ENCODE measurements around the gene AFTPH. TPM values are rescaled to one million over a fixed set of nuclear protein-coding genes. Genes with fewer than 3 reads are reported as not detected.

The AFTPH gene
- total and polyA plus RNA-seq, 7 donors, result 12.0 to 26.8 (median 13.1) TPM

DNA sequence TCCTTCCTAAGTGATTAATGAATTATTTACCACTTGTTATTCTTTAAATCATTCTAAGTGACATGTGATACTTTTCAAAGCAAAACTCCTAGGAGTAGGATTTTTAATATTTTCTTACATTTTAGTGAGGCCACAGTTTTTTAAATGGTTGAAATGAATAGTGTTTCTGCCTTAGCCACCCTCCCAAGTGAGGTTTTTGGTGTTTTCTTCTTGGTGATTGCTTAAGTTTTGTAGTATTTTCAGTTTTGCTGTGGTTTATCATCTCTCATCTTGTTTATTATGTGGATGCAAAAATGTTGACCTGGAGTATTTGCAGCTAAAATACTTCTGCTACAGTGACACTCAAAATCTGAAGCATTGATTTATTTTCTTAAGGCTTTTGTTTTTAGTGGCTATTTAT lies 9.8 kb downstream of the AFTPH start:
- ATAC-seq (no peak), DNase-seq (no peak)
- H3K4me3 ChIP-seq, result no peak overlapping the region
- TF ChIP-seq, protein P1, sequence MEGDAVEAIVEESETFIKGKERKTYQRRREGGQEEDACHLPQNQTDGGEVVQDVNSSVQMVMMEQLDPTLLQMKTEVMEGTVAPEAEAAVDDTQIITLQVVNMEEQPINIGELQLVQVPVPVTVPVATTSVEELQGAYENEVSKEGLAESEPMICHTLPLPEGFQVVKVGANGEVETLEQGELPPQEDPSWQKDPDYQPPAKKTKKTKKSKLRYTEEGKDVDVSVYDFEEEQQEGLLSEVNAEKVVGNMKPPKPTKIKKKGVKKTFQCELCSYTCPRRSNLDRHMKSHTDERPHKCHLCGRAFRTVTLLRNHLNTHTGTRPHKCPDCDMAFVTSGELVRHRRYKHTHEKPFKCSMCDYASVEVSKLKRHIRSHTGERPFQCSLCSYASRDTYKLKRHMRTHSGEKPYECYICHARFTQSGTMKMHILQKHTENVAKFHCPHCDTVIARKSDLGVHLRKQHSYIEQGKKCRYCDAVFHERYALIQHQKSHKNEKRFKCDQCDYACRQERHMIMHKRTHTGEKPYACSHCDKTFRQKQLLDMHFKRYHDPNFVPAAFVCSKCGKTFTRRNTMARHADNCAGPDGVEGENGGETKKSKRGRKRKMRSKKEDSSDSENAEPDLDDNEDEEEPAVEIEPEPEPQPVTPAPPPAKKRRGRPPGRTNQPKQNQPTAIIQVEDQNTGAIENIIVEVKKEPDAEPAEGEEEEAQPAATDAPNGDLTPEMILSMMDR (IDR thresholded peaks at IDR 0.05), result no peak
- no peaks in the 10 kb centered on the region for H3K27me3 ChIP-seq (ENCODE audit: insufficient read depth in 3 of 3, low read length in 2 of 3)
- no peaks in the 10 kb centered on the region for H3K9me3 ChIP-seq
- intact Hi-C loops (cut with DNase I), result no loop called here
- H3K4me1 ChIP-seq, result peaks cover 16% of the 10 kb centered on the region
- H3K27ac ChIP-seq, result no peak overlapping the region
- no peaks in the 10 kb centered on the region for H3K36me3 ChIP-seq (ENCODE audit: insufficient read depth in 1 of 2, low read depth in 1 of 2)

DNA sequence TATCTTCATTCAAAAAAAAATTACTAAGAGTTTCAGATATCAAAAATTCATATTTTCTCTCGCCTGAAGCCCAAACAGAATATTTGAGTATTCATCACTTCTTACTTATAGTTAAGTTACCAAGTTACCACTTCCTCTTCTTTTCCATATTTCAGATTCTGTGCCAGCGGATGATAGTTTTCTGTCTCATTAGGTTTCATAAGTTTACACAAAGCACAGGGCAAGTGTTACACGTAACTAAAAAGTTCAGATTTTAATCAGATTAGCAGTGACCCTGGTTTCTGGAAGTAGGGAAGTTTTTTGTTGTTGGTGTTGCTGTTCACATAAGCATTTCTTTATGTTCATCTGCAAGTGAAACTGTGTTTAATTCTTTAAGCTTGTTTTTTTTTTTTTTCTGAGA lies 10.2 kb downstream of the AFTPH start:
- H3K4me1 ChIP-seq, result peaks cover 18% of the 10 kb centered on the region
- H3K27ac ChIP-seq, result no peak overlapping the region
- TF ChIP-seq, protein P1 (IDR thresholded peaks at IDR 0.05), result no peak
- H3K4me3 ChIP-seq, result no peak overlapping the region
- no peaks in the 10 kb centered on the region for H3K27me3 ChIP-seq (ENCODE audit: insufficient read depth in 3 of 3, low read length in 2 of 3)
- ATAC-seq, result no peak
- WGBS, 3 donors, result 86 to 90% (median 88%) methylated on average over 3 of the region's 3 CpGs
- intact Hi-C loops (cut with DNase I), result no loop called here
- DNase-seq, result no peak
- no peaks in the 10 kb centered on the region for H3K9me3 ChIP-seq
- H3K36me3 ChIP-seq (ENCODE audit: insufficient read depth in 1 of 2, low read depth in 1 of 2), result no peaks in the 10 kb centered on the region

GRCh38 chr2:64535024-64535423 lies 10.9 kb downstream of the AFTPH start:
- 94% methylated on average over 1 of the region's 1 CpG for WGBS, 3 donors
- no peak overlapping the region for H3K4me3 ChIP-seq
- no peaks in the 10 kb centered on the region for H3K36me3 ChIP-seq (ENCODE audit: insufficient read depth in 1 of 2, low read depth in 1 of 2)
- peaks cover 18% of the 10 kb centered on the region for H3K4me1 ChIP-seq
- TF ChIP-seq, protein P1 (IDR thresholded peaks at IDR 0.05), result no peak
- no peak for ATAC-seq
- no peaks in the 10 kb centered on the region for H3K9me3 ChIP-seq
- H3K27me3 ChIP-seq (ENCODE audit: insufficient read depth in 3 of 3, low read length in 2 of 3), result no peaks in the 10 kb centered on the region
- no peak for DNase-seq
- no peak overlapping the region for H3K27ac ChIP-seq
- intact Hi-C loops (cut with DNase I), result no loop called here

DNA sequence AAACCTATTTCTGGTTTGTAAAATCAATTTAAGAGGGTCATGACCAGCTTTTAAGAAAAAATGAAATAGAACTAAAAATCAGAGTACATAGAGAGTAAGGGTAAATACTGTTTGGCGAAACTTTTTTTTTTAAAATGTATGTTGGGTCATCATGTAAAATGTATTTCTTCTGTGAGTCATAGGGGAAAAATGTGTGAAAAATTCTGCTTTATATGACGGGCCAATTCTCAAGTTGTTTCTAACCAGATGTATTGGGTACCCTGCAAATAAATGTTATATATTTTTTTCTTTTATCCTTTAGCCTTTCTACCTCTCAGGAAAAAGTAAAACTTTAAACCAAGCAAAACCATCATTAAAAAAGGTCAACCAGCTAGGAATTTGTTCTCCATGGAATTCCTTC lies 13.9 kb downstream of the AFTPH start:
- DNase-seq, result no peak
- Histone ChIP-seq H3K4me3 (no peak overlapping the region), H3K36me3 (ENCODE audit: insufficient read depth in 1 of 2, low read depth in 1 of 2) (no peaks in the 10 kb centered on the region), H3K9me3 (no peaks in the 10 kb centered on the region), H3K27me3 (ENCODE audit: insufficient read depth in 3 of 3, low read length in 2 of 3) (no peaks in the 10 kb centered on the region), H3K27ac (no peak overlapping the region), H3K4me1 (peaks cover 23% of the 10 kb centered on the region)
- WGBS, 3 donors, result 88 to 100% (median 93%) methylated on average over 2 of the region's 2 CpGs
- intact Hi-C loops (cut with DNase I), result no loop called here
- TF ChIP-seq, protein P1 (IDR thresholded peaks at IDR 0.05), result no peak
- no peak for ATAC-seq

DNA sequence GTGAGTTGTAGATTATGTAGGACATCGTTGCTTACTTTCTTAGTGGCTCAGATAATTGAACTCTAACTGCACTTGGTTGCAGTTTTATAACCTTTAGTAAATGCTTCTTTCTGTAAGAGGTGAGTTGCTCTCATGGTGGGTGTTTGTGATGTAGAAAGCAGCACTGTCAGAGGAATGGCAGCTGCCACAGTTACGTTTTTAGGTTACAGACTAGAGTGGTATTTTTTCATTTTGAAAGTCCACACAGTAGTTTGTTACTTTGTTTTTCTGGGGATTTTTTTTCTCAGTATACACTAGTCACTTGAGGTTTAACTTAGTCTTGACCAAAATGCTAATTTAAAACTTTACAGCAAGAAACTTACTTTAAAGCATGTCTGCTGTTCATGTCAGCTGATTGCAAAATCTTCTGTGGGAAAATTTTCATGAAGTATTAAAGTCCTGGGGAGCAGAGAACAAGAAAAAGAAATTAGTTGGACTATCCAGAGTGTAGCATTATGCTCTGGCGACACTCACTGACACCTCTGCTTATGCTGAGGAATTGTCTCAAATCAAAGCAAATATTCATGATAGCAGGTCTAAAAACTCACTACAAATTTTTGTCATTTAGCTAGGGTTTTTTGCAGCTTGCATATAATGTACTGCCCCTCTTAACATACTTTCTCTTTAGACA lies 14.8 kb downstream of the AFTPH start:
- intact Hi-C loops (cut with DNase I), result no loop called here
- Histone ChIP-seq H3K4me1 (peaks cover 31% of the 10 kb centered on the region), H3K4me3 (no peak overlapping the region), H3K27me3 (ENCODE audit: insufficient read depth in 3 of 3, low read length in 2 of 3) (no peaks in the 10 kb centered on the region), H3K27ac (no peak overlapping the region), H3K36me3 (ENCODE audit: insufficient read depth in 1 of 2, low read depth in 1 of 2) (no peaks in the 10 kb centered on the region), H3K9me3 (no peaks in the 10 kb centered on the region)
- DNase-seq (no peak), ATAC-seq (no peak)
- TF ChIP-seq, protein P1 (IDR thresholded peaks at IDR 0.05), result no peak
- WGBS, 3 donors, result 59 to 74% (median 61%) methylated on average over 3 of the region's 3 CpGs

All from psoas muscle (tissue), 8 donors.